Right cardiac atrium (tissue), 5 donors: ENCODE results near the gene SSX5. TPM values are rescaled to one million over a fixed set of nuclear protein-coding genes. Genes with fewer than 3 reads are reported as not detected.
"Not testable (repeated sequence)": the region's sequence is repeated elsewhere in the genome, so short reads cannot be mapped to it uniquely, and the experiment has no call there.

Experiments
- ATAC-seq, 2 donors: fragments of 200-7000 bp; cut with Tn5 transposase; one replicate each; pipeline versions ENCODE4 v1.8.0 to v1.9.1; 2020; ENCODE audit warnings: moderate library complexity in 2 of 2, mild to moderate bottlenecking in 1 of 2
- DNase-seq, 3 donors: peaks; one replicate each; pipeline ENCODE4 v3.0.0-alpha.2; 2020
- H3K27ac ChIP-seq: one replicate; pipeline ENCODE4 v1.5.1; 2013; ENCODE audit warnings: mild to moderate bottlenecking, low read length, control low read depth, moderate library complexity
- H3K27me3 ChIP-seq: one replicate; pipeline ENCODE4 v1.6.1; 2013; ENCODE audit not compliant: control insufficient read depth, insufficient read depth
- H3K4me1 ChIP-seq: one replicate; pipeline ENCODE4 v1.6.1; 2013; ENCODE audit warnings: low read length; ENCODE audit not compliant: control insufficient read depth, insufficient read depth
- H3K4me3 ChIP-seq: one replicate; pipeline ENCODE4 v1.5.1; 2013; ENCODE audit warnings: low read length, control low read depth
- H3K9me3 ChIP-seq: one replicate; pipeline ENCODE4 v1.6.1; 2013; ENCODE audit warnings: low read length; ENCODE audit not compliant: control insufficient read depth
- WGBS: extraction: QIAGEN DNeasy Blood & Tissue Kit; methylation state at CpG from one replicate; pipeline ENCODE4 v1.1.7; 2013; 5-methylcytosine and 5-hydroxymethylcytosine counted together
- intact Hi-C, 4 donors: fragments of 100-400 bp; cut with DNase I; formaldehyde crosslinking; loops; one replicate each; pipeline versions ENCODE4 v1.11.0 to v1.14.0; 2022 to 2023
- polyA plus RNA-seq: library from polyadenylated mRNA; stranded (reverse); fragments of 200-250 nt; gene quantifications from one replicate; pipeline ENCODE4 v1.2.3, GENCODE V29; 2013
- total RNA-seq, 4 donors: library from RNA; stranded (reverse); fragmentation: NEBNext Ultra II Directional; extraction: Animal tissue kit (Norgen Biotek cat#: 25700); gene quantifications; one replicate each; pipeline ENCODE4 v1.2.1, GENCODE V29; 2021
- donor health status: healthy with polysubstance abuse.
- donor health status: DM: no; HTN: yes; CAD: no.
- donor health status: DM: no; HTN: no; CAD: no.
- donor health status: DM: no; HTN: yes; CAD: no; lungs with severe emphysema.
- donor health status: DM: yes; HTN: yes; CAD: no.

Gene SSX5
- total and polyA plus RNA-seq, 5 donors, result not detected

- not testable (repeated sequence) for H3K4me1 ChIP-seq
These were observed 53.9 kb downstream of the SSX5 start for GRCh38 chrX:48142697-48143096.

GRCh38 chrX:48141810-48142508, 54.6 kb downstream of the SSX5 start:
- H3K4me1 ChIP-seq, intact Hi-C loops, ATAC-seq, H3K4me3 ChIP-seq, DNase-seq, H3K9me3 ChIP-seq, H3K27ac ChIP-seq, H3K27me3 ChIP-seq: not testable (repeated sequence)
- WGBS, result 85% methylated on average over 1 of the region's 2 CpGs

More at GRCh38 chrX:48142697-48143096, 53.9 kb downstream of the SSX5 start:
- H3K27ac ChIP-seq, H3K27me3 ChIP-seq, H3K4me3 ChIP-seq, DNase-seq, H3K9me3 ChIP-seq, intact Hi-C loops: not testable (repeated sequence)
- ATAC-seq, result peak in 1 of 2 donors; percentile 73
- 60% methylated on average over 10 of the region's 11 CpGs for WGBS

GRCh38 chrX:48139076-48139475, 57.5 kb downstream of the SSX5 start:
- 97% methylated on average over 28 of the region's 33 CpGs for WGBS
- ATAC-seq, H3K9me3 ChIP-seq, H3K27ac ChIP-seq, intact Hi-C loops, H3K4me1 ChIP-seq, H3K4me3 ChIP-seq, H3K27me3 ChIP-seq: not testable (repeated sequence)
- peak in 1 of 3 donors; percentile 63 for DNase-seq

Other genes with a start within 250 kb of the SSX5 start
- gene ZNF182, start 192.8 kb downstream of the SSX5 start, total RNA-seq, result 1 to 10 TPM; 2.7 to 4.4 (median 3.6) TPM
- gene ZNF182, start 192.8 kb downstream of the SSX5 start, polyA plus RNA-seq, result 1.9 TPM
- gene SPACA5, start 189.8 kb downstream of the SSX5 start, total RNA-seq, result not detected
- gene SPACA5, start 189.8 kb downstream of the SSX5 start, polyA plus RNA-seq, result not detected
- 1 to 10 TPM; 2.7 to 3.7 (median 3.0) TPM for gene ZNF630, start 125.2 kb downstream of the SSX5 start, total RNA-seq
- gene ZNF630, start 125.2 kb downstream of the SSX5 start, polyA plus RNA-seq, result 2.3 TPM
- gene SPACA5B, start 66.2 kb downstream of the SSX5 start, total RNA-seq, result not detected
- gene SPACA5B, start 66.2 kb downstream of the SSX5 start, polyA plus RNA-seq, result not detected
- not detected for gene SSX1, start 58.6 kb upstream of the SSX5 start, total RNA-seq
- gene SSX1, start 58.6 kb upstream of the SSX5 start, polyA plus RNA-seq, result not detected
- not detected for gene SSX3, start 159.9 kb upstream of the SSX5 start, total RNA-seq
- not detected for gene SSX3, start 159.9 kb upstream of the SSX5 start, polyA plus RNA-seq
- gene SSX4, start 186.7 kb upstream of the SSX5 start, total RNA-seq, result not detected
- not detected for gene SSX4, start 186.7 kb upstream of the SSX5 start, polyA plus RNA-seq
- not detected for gene SSX4B, start 215.2 kb upstream of the SSX5 start, total RNA-seq
- gene SSX4B, start 215.2 kb upstream of the SSX5 start, polyA plus RNA-seq, result not detected